ENCODE data around the gene PCDHB10.
"Not testable (repeated sequence)": the region's sequence is repeated elsewhere in the genome, so short reads cannot be mapped to it uniquely, and the experiment has no call there.

DNA sequence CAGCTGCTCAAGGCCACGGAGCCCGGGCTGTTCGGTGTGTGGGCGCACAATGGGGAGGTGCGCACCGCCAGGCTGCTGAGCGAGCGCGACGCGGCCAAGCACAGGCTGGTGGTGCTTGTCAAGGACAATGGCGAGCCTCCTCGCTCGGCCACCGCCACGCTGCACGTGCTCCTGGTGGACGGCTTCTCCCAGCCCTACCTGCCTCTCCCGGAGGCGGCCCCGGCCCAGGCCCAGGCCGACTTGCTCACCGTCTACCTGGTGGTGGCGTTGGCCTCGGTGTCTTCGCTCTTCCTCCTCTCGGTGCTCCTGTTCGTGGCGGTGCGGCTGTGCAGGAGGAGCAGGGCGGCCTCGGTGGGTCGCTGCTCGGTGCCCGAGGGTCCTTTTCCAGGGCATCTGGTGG, 3.0 kb upstream of the PCDHB10 start:
- TF ChIP-seq, protein P1, sequence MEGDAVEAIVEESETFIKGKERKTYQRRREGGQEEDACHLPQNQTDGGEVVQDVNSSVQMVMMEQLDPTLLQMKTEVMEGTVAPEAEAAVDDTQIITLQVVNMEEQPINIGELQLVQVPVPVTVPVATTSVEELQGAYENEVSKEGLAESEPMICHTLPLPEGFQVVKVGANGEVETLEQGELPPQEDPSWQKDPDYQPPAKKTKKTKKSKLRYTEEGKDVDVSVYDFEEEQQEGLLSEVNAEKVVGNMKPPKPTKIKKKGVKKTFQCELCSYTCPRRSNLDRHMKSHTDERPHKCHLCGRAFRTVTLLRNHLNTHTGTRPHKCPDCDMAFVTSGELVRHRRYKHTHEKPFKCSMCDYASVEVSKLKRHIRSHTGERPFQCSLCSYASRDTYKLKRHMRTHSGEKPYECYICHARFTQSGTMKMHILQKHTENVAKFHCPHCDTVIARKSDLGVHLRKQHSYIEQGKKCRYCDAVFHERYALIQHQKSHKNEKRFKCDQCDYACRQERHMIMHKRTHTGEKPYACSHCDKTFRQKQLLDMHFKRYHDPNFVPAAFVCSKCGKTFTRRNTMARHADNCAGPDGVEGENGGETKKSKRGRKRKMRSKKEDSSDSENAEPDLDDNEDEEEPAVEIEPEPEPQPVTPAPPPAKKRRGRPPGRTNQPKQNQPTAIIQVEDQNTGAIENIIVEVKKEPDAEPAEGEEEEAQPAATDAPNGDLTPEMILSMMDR (IDR thresholded peaks at IDR 0.05): not testable (repeated sequence)
- not testable (repeated sequence) for TF ChIP-seq POLR2AphosphoS5 (IDR thresholded peaks at IDR 0.05)

All from gastroesophageal sphincter (tissue), 3 donors.